Ureter (tissue), 1 donor: Measurements from ENCODE around the gene LONP1. TPM values are rescaled to one million over a fixed set of nuclear protein-coding genes. Genes with fewer than 3 reads are reported as not detected.

Experiments
- DNase-seq: peaks from one replicate; pipeline ENCODE4 v3.0.0-alpha.2; 2020; ENCODE audit warnings: low spot score
- total RNA-seq: library from RNA; stranded (reverse); gene quantifications from one replicate; pipeline ENCODE4 v1.2.4, GENCODE V29; 2023
- donor health status: DM: yes; HTN: yes; CAD: no.

LONP1 gene
- total RNA-seq, 1 donor from 2014 or later = 61.3 TPM

- no peak for DNase-seq
Observed at GRCh38 chr19:5679289-5680083, 40.5 kb downstream of the LONP1 start.

- DNase-seq = no peak
Observed at GRCh38 chr19:5678071-5678718, 41.8 kb downstream of the LONP1 start.

- DNase-seq = no peak
Observed at GRCh38 chr19:5677580-5677979, 42.4 kb downstream of the LONP1 start.

GRCh38 chr19:5677136-5677535 is 42.8 kb downstream of the LONP1 start:
- no peak for DNase-seq

GRCh38 chr19:5676772-5677105 is 43.2 kb downstream of the LONP1 start:
- no peak for DNase-seq

GRCh38 chr19:5676105-5676771 is 43.7 kb downstream of the LONP1 start:
- no peak for DNase-seq

GRCh38 chr19:5674714-5675113 is 45.2 kb downstream of the LONP1 start:
- DNase-seq = no peak

GRCh38 chr19:5673752-5674151 is 46.2 kb downstream of the LONP1 start:
- no peak for DNase-seq

- no peak for DNase-seq
Observed at GRCh38 chr19:5672708-5673459, 47.1 kb downstream of the LONP1 start.

- DNase-seq = no peak
Observed at GRCh38 chr19:5671600-5671999, 48.3 kb downstream of the LONP1 start.

- DNase-seq = no peak
Observed at GRCh38 chr19:5669212-5669611, 50.7 kb downstream of the LONP1 start.

GRCh38 chr19:5667751-5668271 is 52.1 kb downstream of the LONP1 start:
- DNase-seq = no peak

- no peak for DNase-seq
Observed at GRCh38 chr19:5666921-5667610, 52.9 kb downstream of the LONP1 start.

- DNase-seq = no peak
Observed at GRCh38 chr19:5665781-5666513, 54.0 kb downstream of the LONP1 start.

GRCh38 chr19:5664515-5664914 is 55.4 kb downstream of the LONP1 start:
- no peak for DNase-seq

- DNase-seq = no peak
Observed at GRCh38 chr19:5663904-5664303, 56.0 kb downstream of the LONP1 start.

GRCh38 chr19:5661483-5661882 is 58.5 kb downstream of the LONP1 start:
- DNase-seq = no peak

- DNase-seq = no peak
Observed at GRCh38 chr19:5655412-5655811, 64.5 kb downstream of the LONP1 start.

GRCh38 chr19:5654931-5655330 is 65.0 kb downstream of the LONP1 start:
- no peak for DNase-seq

- DNase-seq = no peak
Observed at GRCh38 chr19:5652261-5652660, 67.7 kb downstream of the LONP1 start.

GRCh38 chr19:5651361-5651760 is 68.6 kb downstream of the LONP1 start:
- no peak for DNase-seq
